Mammary epithelial cell (primary cell): Measurements from ENCODE around the gene CR1.

Source experiments
- CTCF ChIP-seq, 2 donors: IDR thresholded peaks in 1 of 2; conservative IDR thresholded peaks in 1 of 2; 2 replicates each; pipeline ENCODE4 v1.5.1; 2011 to 2012; ENCODE audit warnings: inconsistent platforms in 2 of 2, low read length in 2 of 2, mild to moderate bottlenecking in 2 of 2, control low read depth in 1 of 2, low read depth in 1 of 2; ENCODE audit not compliant: insufficient read depth in 1 of 2; ENCODE audit errors: extremely low read depth in 1 of 2
- EZH2 ChIP-seq: IDR thresholded peaks from 2 replicates; pipeline ENCODE4 v1.6.1; 2012; ENCODE audit warnings: low read length, inconsistent platforms, borderline replicate concordance

DNA sequence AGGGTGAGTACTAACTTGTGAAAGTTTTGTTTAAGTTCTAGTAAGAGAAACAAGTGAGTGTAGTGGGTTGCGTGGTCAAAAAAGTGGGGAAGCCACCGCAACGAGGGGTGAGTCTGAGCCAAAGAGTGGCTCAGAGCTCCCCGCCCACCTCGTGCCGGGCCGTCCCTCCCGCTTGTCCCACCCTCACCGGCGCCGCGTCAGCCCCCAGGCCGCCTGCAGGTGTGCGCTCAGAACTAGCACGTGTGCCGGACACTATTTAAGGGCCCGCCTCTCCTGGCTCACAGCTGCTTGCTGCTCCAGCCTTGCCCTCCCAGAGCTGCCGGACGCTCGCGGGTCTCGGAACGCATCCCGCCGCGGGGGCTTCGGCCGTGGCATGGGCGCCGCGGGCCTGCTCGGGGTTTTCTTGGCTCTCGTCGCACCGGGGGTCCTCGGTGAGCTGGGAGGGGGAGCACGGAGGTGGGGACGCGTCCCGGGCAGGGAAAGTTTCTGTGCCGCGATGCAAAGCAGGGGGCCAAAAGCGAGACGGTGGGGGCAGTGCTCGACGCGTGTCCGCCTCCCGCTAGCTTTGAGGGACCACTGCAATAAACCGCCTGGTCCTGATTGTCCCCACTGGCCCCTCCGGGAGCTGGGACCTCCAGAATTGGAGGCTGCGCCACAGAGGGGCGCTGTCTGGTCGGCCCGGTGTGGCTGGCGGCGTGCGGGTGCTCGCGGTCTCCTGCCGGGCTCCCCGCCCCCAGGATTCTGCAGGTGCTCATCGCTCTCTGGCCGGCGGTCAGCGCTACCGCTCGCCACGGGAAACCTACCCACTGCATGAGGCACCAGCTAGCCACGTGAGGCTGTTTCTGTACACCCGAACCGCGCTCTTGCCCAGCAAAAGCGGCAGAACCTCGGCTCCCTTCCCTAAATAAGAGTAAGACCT, 41.7 kb upstream of the CR1 start, which contains the start of gene CR2:
- TF ChIP-seq CTCF (conservative IDR thresholded peaks at IDR 0.05 in 1 of 2, IDR thresholded peaks at IDR 0.05 in 1 of 2; ENCODE audit: extremely low read depth in 1 of 2, insufficient read depth in 1 of 2, low read depth in 1 of 2, low read length in 2 of 2): peak in 1 of 2 donors; percentile 27
- peak; percentile 90 for TF ChIP-seq EZH2
